Activated CD8-positive, alpha-beta T cell treated with anti-CD3 and anti-CD28 coated beads for 36 hours (primary cell): ENCODE measurements around the gene HMCN1. TPM values are rescaled to one million over a fixed set of nuclear protein-coding genes. Genes with fewer than 3 reads are reported as not detected.

Experiments
- ATAC-seq: fragments of 200-7000 bp; cut with Tn5 transposase; one replicate; pipeline ENCODE4 v1.10.0; 2021; ENCODE audit warnings: mild to moderate bottlenecking, moderate library complexity
- CTCF ChIA-PET: fragments of 350-600 bp; sonication (Branson Sonifier 250); formaldehyde crosslinking; loops from one replicate; lab custom pipeline; 2021; ENCODE audit warnings: antibody characterized with exemption; lab: Charles Lee
- POLR2A ChIA-PET: fragments of 350-600 bp; sonication (Branson Sonifier 250); formaldehyde crosslinking; loops from one replicate; lab custom pipeline; 2021; ENCODE audit warnings: antibody characterized with exemption; lab: Charles Lee
- DNase-seq: peaks from one replicate; pipeline ENCODE4 v3.0.0-alpha.2; 2020
- H3K27ac Mint-ChIP-seq: one replicate; pipeline ENCODE4 v1.8.0; 2021; ENCODE audit warnings: mild to moderate bottlenecking, mixed read lengths
- H3K27me3 Mint-ChIP-seq: one replicate; pipeline ENCODE4 v1.8.0; 2021; ENCODE audit warnings: mixed read lengths
- H3K36me3 Mint-ChIP-seq: one replicate; pipeline ENCODE4 v1.8.0; 2021; ENCODE audit warnings: low read depth, mixed read lengths
- H3K4me1 Mint-ChIP-seq: one replicate; pipeline ENCODE4 v1.8.0; 2021; ENCODE audit warnings: low read depth, mixed read lengths
- H3K4me3 Mint-ChIP-seq: one replicate; pipeline ENCODE4 v1.8.0; 2021; ENCODE audit warnings: mild to moderate bottlenecking, moderate library complexity, mixed read lengths
- H3K9me3 Mint-ChIP-seq: one replicate; pipeline ENCODE4 v1.8.0; 2021; ENCODE audit warnings: mixed read lengths
- intact Hi-C: fragments of 100-400 bp; cut with micrococcal nuclease; formaldehyde crosslinking; loops from one replicate; pipeline ENCODE4 v1.10.0; 2022
- total RNA-seq, 2 experiments: library from RNA; stranded (reverse); gene quantifications; one replicate each; pipeline ENCODE4 v1.2.3, GENCODE V29; 2021
- TF ChIP-seq, protein P1 (sequence below): fragments of 200-600 bp; IDR thresholded peaks from one replicate; pipeline ENCODE4 v1.8.0; 2022; ENCODE audit warnings: antibody characterized with exemption, mild to moderate bottlenecking

The HMCN1 gene
- total RNA-seq, 2 experiments from 2014 or later = not detected

GRCh38 chr1:185956881-185957280 lies 222.7 kb downstream of the HMCN1 start:
- no peaks in the 10 kb centered on the region for H3K4me1 Mint-ChIP-seq
- DNase-seq = no peak
- ATAC-seq = no peak
- no peaks in the 10 kb centered on the region for H3K9me3 Mint-ChIP-seq
- H3K36me3 Mint-ChIP-seq = no peaks in the 10 kb centered on the region
- H3K27me3 Mint-ChIP-seq = peaks cover 12% of the 10 kb centered on the region
- CTCF ChIA-PET = no interaction called here
- intact Hi-C loops = no loop called here
- H3K4me3 Mint-ChIP-seq = no peak overlapping the region
- no peak overlapping the region for H3K27ac Mint-ChIP-seq
- TF ChIP-seq, protein P1, sequence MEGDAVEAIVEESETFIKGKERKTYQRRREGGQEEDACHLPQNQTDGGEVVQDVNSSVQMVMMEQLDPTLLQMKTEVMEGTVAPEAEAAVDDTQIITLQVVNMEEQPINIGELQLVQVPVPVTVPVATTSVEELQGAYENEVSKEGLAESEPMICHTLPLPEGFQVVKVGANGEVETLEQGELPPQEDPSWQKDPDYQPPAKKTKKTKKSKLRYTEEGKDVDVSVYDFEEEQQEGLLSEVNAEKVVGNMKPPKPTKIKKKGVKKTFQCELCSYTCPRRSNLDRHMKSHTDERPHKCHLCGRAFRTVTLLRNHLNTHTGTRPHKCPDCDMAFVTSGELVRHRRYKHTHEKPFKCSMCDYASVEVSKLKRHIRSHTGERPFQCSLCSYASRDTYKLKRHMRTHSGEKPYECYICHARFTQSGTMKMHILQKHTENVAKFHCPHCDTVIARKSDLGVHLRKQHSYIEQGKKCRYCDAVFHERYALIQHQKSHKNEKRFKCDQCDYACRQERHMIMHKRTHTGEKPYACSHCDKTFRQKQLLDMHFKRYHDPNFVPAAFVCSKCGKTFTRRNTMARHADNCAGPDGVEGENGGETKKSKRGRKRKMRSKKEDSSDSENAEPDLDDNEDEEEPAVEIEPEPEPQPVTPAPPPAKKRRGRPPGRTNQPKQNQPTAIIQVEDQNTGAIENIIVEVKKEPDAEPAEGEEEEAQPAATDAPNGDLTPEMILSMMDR = no peak
- POLR2A ChIA-PET = no interaction called here

DNA sequence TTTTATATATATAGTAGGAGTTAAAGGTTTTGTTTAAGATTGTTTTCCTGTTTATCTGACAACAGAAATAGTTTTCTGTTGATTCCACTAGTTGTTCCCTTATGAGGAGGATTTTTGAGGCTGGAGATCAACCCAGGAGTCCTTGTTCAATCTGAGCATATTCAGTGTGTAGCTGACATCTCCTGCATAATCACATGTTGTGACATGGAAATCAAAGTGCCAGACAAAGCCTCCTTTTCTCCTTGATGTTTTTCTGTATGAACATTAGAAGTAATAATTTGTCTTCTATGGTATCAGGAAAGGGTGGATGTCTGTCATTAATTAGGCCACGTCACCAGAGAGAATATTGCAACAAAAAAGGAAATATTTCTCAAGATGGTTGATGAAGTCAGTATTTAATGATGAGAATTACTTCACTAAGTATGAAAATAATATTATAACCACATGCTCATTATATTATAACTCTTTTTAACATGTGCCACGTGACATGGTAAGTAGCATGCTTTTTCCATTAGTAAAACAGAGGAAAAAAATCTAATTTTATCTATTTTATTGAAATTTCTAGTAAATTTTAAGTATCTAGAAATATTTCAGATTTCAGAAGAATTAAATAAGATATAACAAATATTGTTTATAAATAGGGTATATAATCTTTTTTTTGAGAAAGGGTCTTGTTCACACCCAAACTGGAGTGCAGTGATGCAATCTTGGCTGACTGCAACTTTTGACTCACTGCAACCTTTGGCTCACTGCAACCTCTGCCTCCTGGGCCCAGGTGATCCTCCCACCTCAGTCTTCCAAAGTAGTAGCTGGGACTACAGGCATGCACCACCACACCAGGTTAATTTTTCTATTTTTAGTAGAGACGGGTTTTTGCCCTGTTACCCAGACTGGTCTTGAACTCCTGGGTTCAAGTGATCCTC lies 223.5 kb downstream of the HMCN1 start:
- TF ChIP-seq, protein P1 = no peak
- CTCF ChIA-PET = no interaction called here
- Mint-ChIP-seq H3K9me3 (no peaks in the 10 kb centered on the region), H3K27me3 (peaks cover 14% of the 10 kb centered on the region), H3K27ac (no peak overlapping the region), H3K4me1 (no peaks in the 10 kb centered on the region), H3K4me3 (no peak overlapping the region), H3K36me3 (no peaks in the 10 kb centered on the region)
- DNase-seq (no peak), ATAC-seq (no peak)
- POLR2A ChIA-PET = no interaction called here
- intact Hi-C loops = no loop called here

DNA sequence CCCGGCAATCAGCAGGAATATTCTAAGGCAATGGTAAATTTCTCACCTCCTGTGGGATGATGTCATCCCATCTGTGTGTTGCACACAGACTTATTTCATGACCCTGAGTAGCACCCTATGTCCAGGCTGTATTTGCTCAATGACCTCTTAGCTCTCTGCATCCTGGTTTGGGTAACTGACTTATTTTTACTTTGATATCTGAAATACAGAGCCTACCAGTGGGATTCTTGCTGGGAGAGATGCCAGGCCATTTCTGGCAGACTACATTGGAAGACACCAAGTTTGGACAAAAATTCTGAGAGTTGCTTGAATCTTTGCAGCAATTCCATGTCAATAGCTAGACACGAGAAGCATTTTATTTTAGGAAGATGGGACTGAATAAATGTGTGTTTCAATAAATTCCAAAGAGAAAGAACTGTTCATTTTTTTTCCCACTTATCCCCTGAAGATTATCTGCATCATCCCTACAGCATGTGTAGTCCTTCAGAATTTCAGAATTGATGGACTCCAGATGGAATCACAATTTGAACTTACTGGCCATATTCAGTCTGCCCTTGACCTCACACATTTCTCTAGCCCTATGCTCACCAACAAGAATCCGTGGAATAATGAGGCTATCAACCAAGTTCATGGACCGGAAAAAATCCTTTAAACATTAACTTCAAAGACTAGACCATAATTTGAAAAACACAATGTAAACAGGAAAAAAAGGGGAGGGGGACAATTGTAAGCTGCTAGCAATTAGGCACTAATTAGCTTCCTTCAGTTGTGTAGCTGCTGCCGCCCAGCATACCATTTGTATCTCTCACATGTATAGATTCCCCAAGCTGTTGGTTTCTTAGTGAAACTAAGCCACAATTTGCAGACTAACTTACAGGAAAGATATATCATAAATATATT lies 226.5 kb downstream of the HMCN1 start:
- Mint-ChIP-seq H3K4me3 (no peak overlapping the region), H3K27ac (no peak overlapping the region), H3K9me3 (no peaks in the 10 kb centered on the region), H3K36me3 (no peaks in the 10 kb centered on the region), H3K4me1 (no peaks in the 10 kb centered on the region), H3K27me3 (peaks cover 17% of the 10 kb centered on the region)
- ATAC-seq = no peak
- TF ChIP-seq, protein P1 = no peak
- CTCF ChIA-PET = no interaction called here
- DNase-seq = no peak
- intact Hi-C loops = no loop called here
- POLR2A ChIA-PET = no interaction called here

DNA sequence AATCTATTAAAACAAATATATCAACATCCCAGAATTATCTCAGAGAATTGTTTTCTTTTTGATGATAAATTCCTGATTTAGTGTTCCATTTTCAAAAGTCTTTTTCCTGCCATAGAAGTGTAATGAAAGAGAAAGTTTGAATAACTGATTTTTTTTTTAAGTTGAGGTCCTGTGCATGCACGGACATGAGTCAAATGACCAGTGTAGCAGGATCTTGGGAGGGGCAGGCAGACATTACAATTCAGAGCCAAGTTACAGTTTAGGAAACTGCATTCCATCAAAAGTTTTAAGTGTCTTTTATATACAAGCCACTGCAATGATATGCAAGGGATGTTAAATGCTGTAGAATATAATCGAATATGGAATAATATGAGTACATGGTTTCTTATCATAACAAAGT lies 227.5 kb downstream of the HMCN1 start:
- intact Hi-C loops = no loop called here
- H3K27me3 Mint-ChIP-seq = peaks cover 17% of the 10 kb centered on the region
- ATAC-seq = no peak
- no peak for DNase-seq
- no peaks in the 10 kb centered on the region for H3K9me3 Mint-ChIP-seq
- H3K4me3 Mint-ChIP-seq = no peak overlapping the region
- ChIA-PET CTCF (no interaction called here), POLR2A (no interaction called here)
- no peaks in the 10 kb centered on the region for H3K36me3 Mint-ChIP-seq
- no peaks in the 10 kb centered on the region for H3K4me1 Mint-ChIP-seq
- TF ChIP-seq, protein P1 = no peak
- no peak overlapping the region for H3K27ac Mint-ChIP-seq
